HL-60/S4 treated with retinoic acid at 250 ng/mL for 4 days and 3 days (cell line): ENCODE results near the gene PDIA6.

Experiments
- in situ Hi-C: fragments of 300-500 bp; cut with MboI; formaldehyde crosslinking; loops from 2 replicates; pipeline ENCODE4 v1.7.0; 2022; ENCODE audit warnings: low sequenced_read_pairs

PDIA6 gene

DNA sequence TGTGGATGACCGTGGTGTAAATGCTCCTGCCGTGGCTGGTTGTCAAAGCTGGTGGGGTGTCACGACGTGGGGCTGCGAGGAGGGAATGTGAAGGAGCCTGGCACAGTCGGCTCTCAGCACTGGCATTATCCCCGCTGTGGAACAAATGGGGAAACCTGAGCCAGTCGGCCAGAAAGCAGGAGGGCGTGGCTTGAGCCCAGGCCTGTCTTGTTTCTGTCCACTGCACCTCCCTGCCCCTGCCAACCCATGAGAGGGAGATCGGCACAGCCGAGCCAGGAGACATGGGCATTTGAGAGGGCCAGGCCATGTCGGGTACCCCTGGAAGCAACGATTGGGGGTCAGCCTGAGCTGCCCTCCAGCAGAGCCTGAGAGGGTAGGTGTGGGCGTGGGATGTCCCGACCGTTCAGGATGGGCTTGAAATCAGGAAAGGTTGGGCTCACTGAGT lies 44.5 kb downstream of the PDIA6 start:
- in situ Hi-C loops: no loop called here

DNA sequence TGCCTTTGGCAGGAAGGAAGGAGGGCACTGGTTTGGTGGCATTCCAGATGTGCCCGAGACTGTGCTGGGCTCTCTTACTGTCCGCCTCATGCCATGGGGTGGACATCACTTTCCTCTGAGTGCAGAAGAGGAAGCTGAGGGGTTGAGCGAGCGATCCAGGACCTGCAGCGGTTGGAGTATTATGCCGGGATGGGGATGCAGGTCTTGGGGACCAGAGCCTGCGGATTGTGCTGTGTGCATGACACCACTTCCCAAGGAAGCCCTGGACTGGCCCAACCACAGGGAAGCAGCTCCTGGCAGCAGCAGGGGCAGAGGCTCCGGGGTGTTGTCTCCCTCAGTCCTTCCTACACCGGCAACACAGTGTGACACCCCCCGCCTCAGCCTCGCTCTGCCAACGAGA lies 46.7 kb downstream of the PDIA6 start:
- in situ Hi-C loops: no loop called here

DNA sequence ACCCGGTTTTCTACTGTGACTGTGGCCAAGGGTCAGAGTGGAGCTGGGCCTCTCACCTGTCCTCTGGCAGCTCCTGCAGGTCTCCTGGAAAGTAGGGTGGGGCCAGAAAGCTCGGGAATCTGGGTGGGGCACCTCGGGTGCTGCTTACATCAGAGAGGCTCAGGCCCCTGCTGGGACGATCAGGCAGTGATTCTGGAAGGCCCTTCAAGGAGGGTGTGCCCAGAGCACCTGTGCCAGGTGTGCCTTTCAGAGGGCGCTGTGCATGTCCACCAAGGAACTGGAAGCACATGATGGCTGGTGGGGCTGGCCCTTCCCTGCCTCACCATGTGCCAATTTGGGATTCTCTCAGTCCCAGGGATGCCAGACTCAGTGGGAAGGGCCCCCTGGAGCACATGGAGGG lies 47.1 kb downstream of the PDIA6 start:
- in situ Hi-C loops: no loop called here

DNA sequence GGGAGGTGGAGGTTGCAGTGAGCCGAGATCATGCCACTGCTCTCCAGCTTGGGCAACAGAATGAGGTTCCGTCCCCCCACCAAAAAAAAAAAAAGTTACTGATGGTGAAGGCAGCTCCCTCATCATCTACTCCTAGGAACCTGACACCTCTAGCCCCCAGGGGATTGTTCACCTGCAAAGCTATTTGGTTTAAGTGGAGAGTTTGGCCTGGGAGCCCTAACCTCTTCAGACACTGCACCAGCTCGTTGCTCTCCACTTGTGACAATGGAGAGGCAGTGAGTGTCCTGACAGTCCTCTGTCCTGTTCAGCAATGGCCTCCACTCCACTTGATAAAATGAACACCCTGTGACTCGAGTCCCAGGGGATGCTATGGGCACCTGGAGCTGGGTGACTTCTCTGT lies 47.7 kb downstream of the PDIA6 start:
- in situ Hi-C loops: no loop called here

DNA sequence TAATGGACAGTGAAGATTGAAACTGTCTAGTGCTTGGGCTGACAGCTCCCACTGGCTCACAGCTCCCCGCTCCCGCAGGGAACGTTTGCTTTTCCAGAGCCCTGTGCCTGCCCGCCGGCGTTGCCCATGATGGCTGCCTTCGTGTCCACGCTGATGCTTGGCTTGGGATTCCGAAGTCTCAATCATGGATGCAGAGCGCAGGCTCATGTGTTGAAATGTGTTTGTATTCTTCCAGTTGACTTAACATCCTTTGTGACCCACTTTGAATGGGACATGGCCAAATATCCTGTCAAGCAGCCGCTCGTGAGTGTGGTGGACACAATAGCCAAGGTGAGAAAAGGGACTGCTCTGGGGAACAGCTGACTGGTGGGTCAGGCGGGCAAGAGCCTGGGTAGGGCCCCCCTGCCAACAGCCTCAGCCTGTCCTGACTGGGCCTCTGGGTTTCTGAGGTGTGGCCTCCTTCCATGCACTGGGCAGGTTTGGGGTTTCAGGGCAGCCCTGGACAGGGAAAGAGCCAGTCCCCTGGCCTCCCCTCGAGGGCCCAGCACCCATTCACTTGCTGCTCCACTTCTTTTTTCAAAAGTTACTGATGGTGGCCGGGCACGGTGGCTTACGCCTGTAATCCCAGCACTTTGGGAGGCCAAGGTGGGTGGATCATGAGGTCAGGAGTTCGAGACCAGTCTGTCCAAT lies 48.3 kb downstream of the PDIA6 start:
- in situ Hi-C loops: no loop called here

DNA sequence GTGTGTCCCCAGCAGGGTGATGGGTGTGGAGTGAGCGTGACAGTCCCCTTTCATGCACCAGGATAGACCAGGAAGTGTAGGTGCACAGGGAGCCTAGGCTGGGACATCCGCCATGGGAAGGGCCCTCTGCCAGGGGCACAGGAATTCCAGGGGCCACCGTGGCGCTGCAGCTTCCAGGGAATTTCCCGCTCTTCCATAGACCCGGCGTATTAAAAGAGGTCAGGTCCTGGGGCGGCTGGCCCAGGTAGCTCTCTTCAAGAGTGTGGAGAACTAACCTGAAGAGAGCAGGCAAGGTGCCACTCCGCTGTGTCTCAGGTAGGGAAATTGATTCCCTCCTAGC lies 49.2 kb downstream of the PDIA6 start:
- in situ Hi-C loops: no loop called here

DNA sequence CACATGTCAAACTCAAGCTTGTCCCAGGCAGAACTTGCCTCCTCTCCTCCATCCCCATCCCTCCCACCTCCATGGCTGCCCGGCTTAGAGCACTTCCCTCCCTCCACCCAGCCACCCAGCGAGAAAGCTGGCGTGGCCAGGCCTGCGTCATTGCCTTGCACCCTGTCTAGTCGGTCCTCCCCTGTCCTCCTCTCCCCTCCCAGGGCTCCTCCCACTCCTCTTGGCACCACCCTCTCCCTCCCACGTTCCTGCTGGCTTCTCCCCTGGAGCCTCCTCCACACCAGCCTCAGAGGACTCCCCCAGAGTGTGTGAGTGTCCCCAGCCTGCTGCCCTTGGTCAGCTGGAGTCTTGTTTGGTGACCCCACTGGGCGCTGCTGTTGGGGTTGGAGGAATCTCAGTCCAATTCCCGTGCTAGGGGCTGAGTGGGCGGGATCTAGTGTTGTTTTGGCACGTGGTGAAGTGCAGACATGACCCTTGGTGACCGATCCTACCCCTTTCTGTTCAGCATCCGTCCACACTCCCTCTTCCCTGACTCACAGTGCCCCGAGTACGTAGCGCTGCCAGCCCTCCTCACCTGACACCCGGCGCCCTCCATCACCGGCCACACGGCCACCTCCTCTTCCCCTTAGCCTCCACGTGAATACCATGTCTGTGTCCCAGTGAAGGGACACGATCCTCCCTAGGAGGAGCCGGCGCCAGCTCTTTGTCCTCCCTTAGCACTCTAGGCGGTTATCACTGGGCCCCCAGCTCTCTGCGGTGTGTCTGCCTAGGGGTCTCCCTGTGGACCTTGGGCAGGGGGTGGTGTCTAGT lies 49.7 kb downstream of the PDIA6 start:
- in situ Hi-C loops: no loop called here

DNA sequence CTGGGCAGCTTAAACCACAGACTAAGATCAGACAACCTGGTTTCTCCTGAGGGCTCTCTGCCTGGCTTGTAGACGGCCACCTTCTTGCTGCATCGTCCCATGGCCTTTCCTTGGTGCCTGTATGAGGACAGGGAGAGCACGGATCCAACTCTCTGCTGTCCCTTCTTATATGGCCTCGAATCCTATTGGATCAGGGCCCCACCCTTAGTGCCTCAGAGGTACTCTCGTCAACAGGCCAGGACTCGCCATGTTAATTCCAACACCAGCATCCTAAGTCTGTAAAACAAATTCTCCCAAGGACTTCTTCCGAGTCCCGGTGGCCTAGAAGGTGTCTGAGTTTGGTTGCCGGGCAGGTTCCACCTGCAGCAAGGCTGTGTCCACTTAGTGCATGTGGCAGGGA lies 51.0 kb downstream of the PDIA6 start:
- in situ Hi-C loops: no loop called here

DNA sequence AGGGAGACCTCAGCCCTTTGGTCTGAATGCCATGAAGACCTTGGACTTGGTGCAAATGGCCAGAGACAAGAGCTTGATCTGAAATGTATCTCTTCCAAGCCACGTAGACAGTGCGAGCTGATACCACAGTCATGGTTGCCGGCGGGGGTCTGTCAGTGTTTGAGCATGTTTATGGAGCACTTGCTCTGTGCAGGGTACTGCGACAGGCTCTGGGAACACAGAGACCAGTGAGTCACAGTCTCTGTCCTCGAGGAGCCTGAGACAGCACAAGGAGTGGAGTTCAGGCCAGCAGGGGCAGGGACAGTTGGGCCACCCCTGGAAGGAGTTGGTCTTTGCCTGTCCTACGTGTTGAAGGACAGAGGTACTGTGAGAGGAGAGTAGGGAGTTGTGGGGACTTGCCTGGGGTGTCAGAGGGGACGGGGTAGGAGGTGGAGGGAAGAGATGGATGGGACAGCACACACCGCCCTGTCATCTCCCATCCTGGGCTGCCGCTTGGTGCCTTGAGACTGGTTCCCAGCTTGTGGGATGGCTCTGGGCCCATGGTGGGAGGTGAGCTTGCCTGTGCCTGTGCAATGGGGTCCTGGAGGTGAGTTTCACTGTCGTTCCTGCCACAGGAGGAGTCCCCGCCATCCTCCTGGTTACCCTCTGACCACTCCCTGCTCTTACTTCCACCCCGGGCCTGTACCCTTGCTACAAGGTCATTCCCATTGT lies 51.6 kb downstream of the PDIA6 start:
- in situ Hi-C loops: no loop called here

DNA sequence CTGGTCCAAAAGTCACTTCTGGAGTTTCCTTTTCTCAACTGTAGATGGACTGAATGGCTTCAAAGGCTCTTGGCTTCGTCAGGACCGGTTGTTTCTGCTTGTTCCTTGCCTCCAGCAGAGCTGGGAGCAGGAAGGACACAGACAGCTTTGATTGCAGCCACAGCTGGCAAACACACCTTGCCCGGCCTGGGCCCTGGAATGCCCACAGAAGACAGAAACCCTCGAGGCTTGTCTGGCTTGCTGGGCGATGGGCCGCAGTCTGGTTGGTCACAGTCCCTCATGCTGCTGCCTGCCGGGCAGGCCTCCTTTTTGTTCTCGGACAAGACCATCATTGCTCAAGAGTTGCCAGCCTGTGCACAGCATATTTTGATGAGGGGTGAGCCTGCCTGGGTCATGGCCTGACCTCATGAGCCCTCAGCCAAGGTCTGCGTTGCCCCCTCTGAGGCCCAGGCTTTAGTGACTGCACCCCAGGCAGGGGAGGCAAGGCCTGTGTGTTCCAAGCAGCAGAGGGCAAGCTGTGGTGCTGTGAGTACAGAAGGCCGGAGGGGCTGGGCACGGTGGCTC lies 53.4 kb downstream of the PDIA6 start:
- in situ Hi-C loops: no loop called here

DNA sequence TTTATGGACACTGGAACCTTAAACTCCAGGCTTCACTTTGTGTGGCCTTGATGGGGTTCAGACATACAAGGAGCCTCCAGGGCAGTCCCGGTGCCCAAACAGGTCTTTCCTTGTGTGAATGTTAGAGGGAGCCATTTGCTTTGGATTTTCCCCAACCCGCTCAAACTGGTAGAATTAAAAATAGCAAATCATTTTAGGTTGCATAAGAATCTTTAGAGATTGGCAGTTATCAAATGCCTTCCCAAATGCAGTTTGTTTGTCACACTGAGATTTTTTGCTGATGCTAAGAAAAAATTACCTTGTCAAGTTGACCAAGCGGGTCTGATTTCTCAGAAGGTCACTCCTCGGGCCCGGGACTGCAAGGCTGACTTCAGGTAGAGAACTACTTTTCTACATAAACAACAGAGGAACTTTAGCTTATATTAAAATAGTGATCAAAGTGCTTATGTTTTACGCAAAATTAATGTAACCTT lies 54.7 kb downstream of the PDIA6 start:
- in situ Hi-C loops: no loop called here

DNA sequence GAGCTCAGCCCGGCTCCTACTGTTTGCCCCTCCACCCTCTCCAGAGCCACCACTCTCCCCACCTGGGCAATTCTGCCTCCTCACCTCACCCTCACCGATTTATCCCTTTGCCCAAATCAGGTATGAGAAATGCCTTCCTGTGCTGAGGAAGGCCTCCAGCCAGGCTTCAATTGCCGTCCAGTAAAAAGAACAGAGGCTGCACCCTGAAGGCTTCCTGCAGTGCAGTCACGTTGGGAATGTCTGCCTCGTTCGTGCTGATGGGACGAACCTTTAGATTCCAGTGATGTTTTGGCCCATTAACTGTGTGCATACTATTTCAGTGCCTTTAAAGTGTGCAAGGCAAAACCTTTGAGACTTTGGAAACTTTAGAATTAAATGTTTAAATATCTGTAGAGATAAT lies 57.0 kb downstream of the PDIA6 start:
- in situ Hi-C loops: no loop called here

DNA sequence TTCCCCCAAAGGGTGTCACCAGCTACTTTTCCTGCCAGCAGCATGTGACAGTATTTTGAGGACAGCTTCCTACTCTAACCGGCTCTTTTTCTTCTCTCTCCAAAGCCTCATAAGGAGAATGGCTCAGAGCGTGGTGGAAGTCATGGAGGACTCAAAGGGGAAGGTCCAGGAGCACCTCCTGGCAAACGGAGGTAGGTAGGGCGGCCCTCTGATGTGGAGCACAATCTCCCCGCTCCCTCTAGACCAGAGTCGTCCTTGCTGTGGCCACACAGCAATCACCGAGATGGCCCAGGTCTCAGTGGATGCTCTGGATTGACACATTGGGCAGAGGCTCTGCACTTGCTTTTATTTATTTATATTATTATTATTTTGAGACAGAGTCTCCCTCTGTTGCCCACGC lies 58.7 kb downstream of the PDIA6 start:
- in situ Hi-C loops: no loop called here

DNA sequence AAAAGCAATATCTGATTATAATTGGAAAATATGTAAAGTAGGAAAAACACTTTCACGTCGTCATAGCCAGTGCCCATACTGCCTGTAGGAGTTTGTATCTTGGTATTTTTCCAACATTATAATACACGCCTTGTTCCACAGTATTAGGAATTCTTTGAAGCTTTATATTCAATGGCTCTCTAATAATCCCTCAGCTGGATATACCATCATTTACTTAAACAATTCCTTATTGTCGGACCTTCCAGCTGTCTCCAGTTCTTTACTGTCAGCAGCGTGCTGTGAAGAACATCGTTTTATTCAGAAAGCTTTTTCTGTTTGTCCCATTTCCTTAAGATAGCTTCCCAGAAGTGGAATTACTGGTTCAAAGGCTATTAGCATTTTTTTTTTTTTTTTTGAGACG lies 59.4 kb downstream of the PDIA6 start:
- in situ Hi-C loops: no loop called here

DNA sequence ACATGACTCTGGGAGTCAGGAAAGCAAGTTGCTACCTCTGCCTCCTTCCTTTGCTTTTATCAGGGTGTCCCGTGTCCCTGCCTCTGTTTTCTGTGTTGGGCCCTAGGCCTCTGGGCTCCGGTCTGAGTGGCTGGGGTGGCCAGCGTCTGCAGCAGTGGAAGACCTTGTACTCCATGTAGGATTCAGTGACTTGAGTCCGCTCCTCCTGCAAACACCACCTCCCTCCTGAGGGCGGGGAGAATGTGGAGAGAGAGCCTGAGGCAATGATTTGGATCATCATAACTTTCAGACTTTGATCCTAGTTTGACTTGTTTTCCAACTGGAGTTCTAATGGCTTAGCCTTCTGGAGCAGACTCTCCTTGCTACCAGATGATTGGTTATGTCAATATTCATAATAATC lies 60.3 kb downstream of the PDIA6 start:
- in situ Hi-C loops: no loop called here

DNA sequence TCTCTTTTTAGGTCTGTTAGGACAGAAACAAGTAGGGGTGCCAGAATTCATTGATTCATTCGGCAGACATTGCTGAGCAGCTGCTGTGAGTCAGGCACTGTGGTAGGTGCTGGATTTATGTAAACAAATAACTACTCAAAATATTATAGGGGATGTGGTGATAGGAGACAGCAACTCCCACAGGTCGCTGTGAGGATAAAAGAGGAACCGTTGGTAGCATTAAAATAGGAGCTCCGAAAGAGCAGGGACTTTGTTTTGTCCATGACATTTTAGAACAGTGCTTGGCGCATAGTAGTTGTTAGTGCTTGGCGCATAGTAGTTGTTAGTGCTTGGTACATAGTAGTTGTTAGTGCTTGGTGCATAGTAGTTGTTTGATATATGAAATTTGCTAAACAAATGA lies 62.0 kb downstream of the PDIA6 start:
- in situ Hi-C loops: no loop called here

DNA sequence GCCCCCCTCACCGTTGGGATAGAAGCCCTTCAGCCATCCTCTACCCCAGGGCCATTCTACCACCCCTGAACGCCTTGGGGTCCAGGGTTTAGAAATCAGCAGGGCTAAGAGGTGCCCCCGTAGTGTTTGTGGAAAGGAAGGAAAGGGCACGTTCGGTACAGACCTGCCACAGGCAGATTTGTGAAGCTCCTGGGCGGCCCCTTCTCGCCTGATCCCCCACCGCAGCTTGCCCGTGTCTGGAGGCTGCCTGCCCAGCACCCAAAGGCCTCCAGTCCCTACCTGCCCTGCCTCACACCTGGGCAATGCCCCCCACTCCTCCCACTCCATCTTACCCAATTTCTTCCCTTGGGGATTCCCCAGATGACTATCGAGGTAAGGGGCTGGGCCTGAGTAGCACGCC lies 69.9 kb downstream of the PDIA6 start:
- in situ Hi-C loops: no loop called here

DNA sequence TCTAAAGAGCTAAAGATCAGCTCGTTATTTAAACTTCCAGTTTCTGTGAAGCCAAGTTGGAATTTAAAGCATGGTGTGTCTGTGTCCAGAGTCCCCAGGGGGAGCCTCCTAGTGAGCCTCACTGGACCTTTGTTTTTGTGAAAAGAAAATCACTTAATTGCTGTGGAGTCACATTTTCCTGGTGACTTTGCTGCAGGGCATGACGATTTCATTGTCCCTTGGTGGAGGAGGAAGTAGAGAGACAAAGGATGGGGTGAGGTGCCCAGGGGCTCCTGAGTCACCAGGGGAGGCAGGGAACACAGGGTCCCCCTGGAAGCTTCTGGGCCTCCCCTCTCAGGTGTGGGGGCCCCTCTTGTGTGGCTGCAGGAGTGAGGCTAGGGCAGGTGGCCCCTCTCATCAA lies 71.4 kb downstream of the PDIA6 start:
- in situ Hi-C loops: no loop called here

DNA sequence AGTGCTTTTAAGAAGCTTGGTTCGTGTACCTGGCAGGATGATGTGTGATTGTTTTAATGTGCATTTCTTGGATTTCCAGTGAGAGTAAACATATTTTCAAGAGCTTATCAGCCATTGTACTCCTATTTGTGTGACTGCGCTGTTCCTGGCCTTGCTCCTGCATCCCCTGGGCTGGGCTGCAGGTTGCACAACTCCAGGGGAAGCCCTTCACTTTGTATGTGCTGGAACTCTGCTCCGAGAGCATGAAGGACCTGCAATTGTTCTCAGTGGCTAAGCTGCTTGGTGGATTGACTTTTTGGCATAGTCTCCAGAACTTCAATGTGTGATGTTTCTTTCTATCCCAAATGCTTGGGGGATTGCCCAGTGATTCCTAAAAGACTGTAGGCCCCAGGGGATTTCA lies 72.4 kb downstream of the PDIA6 start:
- in situ Hi-C loops: no loop called here

DNA sequence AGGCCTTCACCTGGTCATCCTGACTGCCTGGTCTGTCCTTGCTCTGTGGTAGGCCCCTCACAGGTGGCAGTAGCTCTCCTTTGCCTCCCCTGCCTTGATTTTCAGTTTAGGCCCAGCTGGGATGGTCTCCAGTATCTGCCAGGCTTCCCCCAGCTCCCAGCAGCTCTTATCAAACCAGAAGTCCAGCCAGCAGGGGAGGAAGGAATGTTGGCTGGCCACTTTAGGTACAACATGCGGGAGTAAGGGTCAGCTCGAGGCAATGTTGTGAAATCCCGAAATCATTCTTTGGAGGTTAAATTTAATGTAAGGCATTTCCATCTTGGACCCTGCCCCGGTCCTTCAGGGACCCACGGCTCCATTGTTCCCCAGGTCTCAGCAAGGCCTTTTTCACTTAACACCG lies 74.4 kb downstream of the PDIA6 start:
- in situ Hi-C loops: no loop called here

DNA sequence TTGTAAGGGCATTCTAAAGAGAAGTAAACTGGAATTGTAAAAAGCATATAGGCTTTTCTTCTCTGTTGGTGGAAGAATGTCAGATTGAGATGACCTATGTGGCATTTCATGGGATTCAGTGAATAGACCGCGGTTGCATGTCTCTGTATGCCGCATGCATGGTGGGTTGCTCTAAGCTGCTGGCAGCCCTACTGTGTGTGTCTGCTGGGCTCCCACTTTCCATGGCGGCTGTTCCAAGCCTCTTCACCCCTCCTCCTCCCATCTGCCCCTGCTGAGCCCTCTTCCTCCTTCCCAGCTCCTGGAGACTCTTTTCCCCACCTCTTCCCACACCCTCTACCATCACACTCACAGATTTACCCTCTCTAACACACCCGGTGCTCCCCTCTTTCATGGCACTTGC lies 78.6 kb downstream of the PDIA6 start:
- in situ Hi-C loops: no loop called here

DNA sequence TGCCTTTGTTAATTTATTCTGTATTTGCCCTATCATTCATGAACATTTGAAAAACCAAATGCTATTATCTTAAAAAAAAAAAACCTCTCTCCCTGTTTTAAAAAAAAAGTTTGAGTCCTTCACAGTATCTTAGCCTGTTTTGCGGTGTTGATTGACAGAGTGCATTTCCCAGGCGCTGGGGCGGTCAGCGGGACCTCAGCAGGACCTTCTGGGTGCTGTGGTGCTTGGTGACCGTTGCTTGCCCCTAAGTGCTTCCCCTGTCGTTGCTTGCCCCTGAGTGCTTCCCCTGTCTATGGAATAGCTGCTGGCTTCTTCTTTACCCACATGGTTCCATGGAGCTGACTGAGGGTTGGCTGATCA lies 79.0 kb downstream of the PDIA6 start:
- in situ Hi-C loops: no loop called here
